NCI-H128 (cell line): Measurements from ENCODE around the gene DDX31.
"Not testable (repeated sequence)": the region's sequence is repeated elsewhere in the genome, so short reads cannot be mapped to it uniquely, and the experiment has no call there.

Source experiments
- DNase-seq: peaks from one replicate; lab custom pipeline; 2025; ENCODE audit not compliant: unreplicated experiment; lab: John Stamatoyannopoulos, UW

DDX31 gene

GRCh38 chr9:132583584-132584304, 86.0 kb downstream of the DDX31 start:
- no peak for DNase-seq

GRCh38 chr9:132582786-132583583, 86.8 kb downstream of the DDX31 start:
- no peak for DNase-seq

- no peak for DNase-seq
These were observed 87.5 kb downstream of the DDX31 start, which contains the start of gene BARHL1 for GRCh38 chr9:132582276-132582785. TSS of gene BARHL1 (plus strand) at chr9:132582606. CDS start at chr9:132582798, 192 bp downstream.

- DNase-seq: no peak
These were observed 90.4 kb downstream of the DDX31 start for GRCh38 chr9:132579427-132579798.

GRCh38 chr9:132578367-132578932, 91.3 kb downstream of the DDX31 start:
- DNase-seq: no peak

GRCh38 chr9:132577119-132577518, 92.7 kb downstream of the DDX31 start:
- DNase-seq: no peak

- DNase-seq: no peak
These were observed 94.0 kb downstream of the DDX31 start for GRCh38 chr9:132575811-132576210.

GRCh38 chr9:132575005-132575609, 94.7 kb downstream of the DDX31 start:
- DNase-seq: peak; percentile 61

- DNase-seq: no peak
These were observed 96.9 kb downstream of the DDX31 start for GRCh38 chr9:132572921-132573320.

GRCh38 chr9:132571806-132572600, 97.8 kb downstream of the DDX31 start:
- no peak for DNase-seq

- DNase-seq: not testable (repeated sequence)
These were observed 101.0 kb downstream of the DDX31 start for GRCh38 chr9:132568787-132569186.

- DNase-seq: no peak
These were observed 105.3 kb downstream of the DDX31 start for GRCh38 chr9:132564526-132564925.

- no peak for DNase-seq
These were observed 107.5 kb downstream of the DDX31 start for GRCh38 chr9:132562306-132562573.

- DNase-seq: no peak
These were observed 109.1 kb downstream of the DDX31 start for GRCh38 chr9:132560616-132561202.

- DNase-seq: no peak
These were observed 110.1 kb downstream of the DDX31 start for GRCh38 chr9:132559711-132560110.

- no peak for DNase-seq
These were observed 112.6 kb downstream of the DDX31 start for GRCh38 chr9:132557159-132557558.

GRCh38 chr9:132556714-132557113, 113.1 kb downstream of the DDX31 start:
- no peak for DNase-seq

GRCh38 chr9:132556235-132556634, 113.5 kb downstream of the DDX31 start:
- DNase-seq: no peak

GRCh38 chr9:132555528-132555927, 114.3 kb downstream of the DDX31 start:
- DNase-seq: no peak

- DNase-seq: no peak
These were observed 115.0 kb downstream of the DDX31 start for GRCh38 chr9:132554755-132555154.
